Ishikawa (cell line): ENCODE measurements around the gene NFATC1.

Source experiments
- CREB1 ChIP-seq: IDR thresholded peaks from 2 replicates; pipeline ENCODE4 v1.6.1; 2012; ENCODE audit warnings: low read depth
- EGR1 ChIP-seq: IDR thresholded peaks from 2 replicates; pipeline ENCODE4 v1.6.1; 2012
- EP300 ChIP-seq: IDR thresholded peaks from 2 replicates; pipeline ENCODE4 v1.6.1; 2012; ENCODE audit warnings: borderline replicate concordance
- FOXM1 ChIP-seq: IDR thresholded peaks from 2 replicates; pipeline ENCODE4 v1.6.1; 2012; ENCODE audit warnings: low read depth, borderline replicate concordance
- MAX ChIP-seq: IDR thresholded peaks from 2 replicates; pipeline ENCODE4 v1.6.1; 2012
- NFIC ChIP-seq: IDR thresholded peaks from 2 replicates; pipeline ENCODE4 v1.6.1; 2012
- RAD21 ChIP-seq: IDR thresholded peaks from 2 replicates; pipeline ENCODE4 v1.6.1; 2012; ENCODE audit warnings: low read depth
- REST ChIP-seq: IDR thresholded peaks from 2 replicates; pipeline ENCODE4 v1.6.1; 2012; ENCODE audit warnings: low read depth, mild to moderate bottlenecking
- TAF1 ChIP-seq: IDR thresholded peaks from 2 replicates; pipeline ENCODE4 v1.6.1; 2012; ENCODE audit warnings: low read depth, mild to moderate bottlenecking
- USF1 ChIP-seq: IDR thresholded peaks from 2 replicates; pipeline ENCODE4 v1.6.1; 2012
- YY1 ChIP-seq: IDR thresholded peaks from 2 replicates; pipeline ENCODE4 v1.6.1; 2012; ENCODE audit warnings: low read depth

- TF ChIP-seq YY1: no peak
- no peak for TF ChIP-seq EP300
- TF ChIP-seq REST: no peak
- no peak for TF ChIP-seq USF1
- TF ChIP-seq FOXM1: no peak
- no peak for TF ChIP-seq TAF1
- TF ChIP-seq RAD21: no peak
- TF ChIP-seq MAX: no peak
- TF ChIP-seq EGR1: no peak
- no peak for TF ChIP-seq CREB1
- no peak for TF ChIP-seq NFIC
Measured at GRCh38 chr18:79352432-79352831, 43.3 kb upstream of the NFATC1 start.
